H1 (cell line): Measurements from ENCODE around the gene LMAN1.

ENCODE experiments used
- CHD2 ChIP-seq: IDR thresholded peaks from 2 replicates; pipeline ENCODE4 v1.6.1; 2012; ENCODE audit warnings: low read length, improper control_type of control experiment
- EZH2 ChIP-seq: fragments of 200-600 bp; sonication (generic); IDR thresholded peaks from 2 replicates; pipeline ENCODE4 v1.7.1; 2012; ENCODE audit warnings: low read depth, mild to moderate bottlenecking, moderate library complexity, low read length, inconsistent platforms; ENCODE audit not compliant: severe bottlenecking
- KDM1A ChIP-seq: fragments of 200-600, 300-600 bp; sonication (generic); IDR thresholded peaks from 2 replicates; pipeline ENCODE4 v1.7.1; 2016; ENCODE audit warnings: mild to moderate bottlenecking, low read length, borderline replicate concordance
- POLR2A ChIP-seq, 2 experiments: IDR thresholded peaks; 1 replicate in 1 of 2; 2 replicates in 1 of 2; pipeline ENCODE4 v1.6.1; 2011; ENCODE audit warnings: low read depth in 2 of 2, low read length in 2 of 2, mild to moderate bottlenecking in 2 of 2; ENCODE audit errors: control extremely low read depth in 1 of 2
- SP1 ChIP-seq: IDR thresholded peaks from 2 replicates; pipeline ENCODE4 v1.6.1; 2011; ENCODE audit warnings: low read depth, low read length
- TF ChIP-seq, protein P1 (sequence below), 3 experiments: IDR thresholded peaks; 1 replicate in 2 of 3; 2 replicates in 1 of 3; pipeline versions ENCODE4 v1.5.1 to v1.6.1; 2011; ENCODE audit warnings: low read length in 3 of 3, mild to moderate bottlenecking in 3 of 3, inconsistent platforms in 2 of 3, low read depth in 1 of 3, moderate library complexity in 1 of 3; ENCODE audit not compliant: insufficient read depth in 1 of 3; ENCODE audit errors: control extremely low read depth in 1 of 3

DNA sequence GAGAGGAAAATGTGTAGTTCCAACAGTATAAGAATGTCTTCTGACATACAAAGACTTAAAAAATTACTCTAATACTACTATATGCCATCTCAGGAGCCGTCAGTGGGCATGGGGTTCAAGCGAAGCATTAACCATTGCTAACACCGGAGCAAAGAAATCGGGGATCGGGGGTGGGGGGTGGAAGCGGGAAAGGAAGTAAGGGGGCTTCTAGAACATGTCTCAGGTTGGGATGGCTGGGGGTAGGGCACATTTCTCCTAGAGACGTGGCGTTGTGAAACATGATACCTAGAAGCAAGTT lies 702 bp downstream of the LMAN1 start:
- TF ChIP-seq CHD2 (no peak), POLR2A (IDR thresholded peaks at IDR 0.05; ENCODE audit: control extremely low read depth in 1 of 2, low read depth in 2 of 2, low read length in 2 of 2) (no peak), EZH2 (no peak), SP1 (no peak), KDM1A (no peak)
- TF ChIP-seq, protein P1, sequence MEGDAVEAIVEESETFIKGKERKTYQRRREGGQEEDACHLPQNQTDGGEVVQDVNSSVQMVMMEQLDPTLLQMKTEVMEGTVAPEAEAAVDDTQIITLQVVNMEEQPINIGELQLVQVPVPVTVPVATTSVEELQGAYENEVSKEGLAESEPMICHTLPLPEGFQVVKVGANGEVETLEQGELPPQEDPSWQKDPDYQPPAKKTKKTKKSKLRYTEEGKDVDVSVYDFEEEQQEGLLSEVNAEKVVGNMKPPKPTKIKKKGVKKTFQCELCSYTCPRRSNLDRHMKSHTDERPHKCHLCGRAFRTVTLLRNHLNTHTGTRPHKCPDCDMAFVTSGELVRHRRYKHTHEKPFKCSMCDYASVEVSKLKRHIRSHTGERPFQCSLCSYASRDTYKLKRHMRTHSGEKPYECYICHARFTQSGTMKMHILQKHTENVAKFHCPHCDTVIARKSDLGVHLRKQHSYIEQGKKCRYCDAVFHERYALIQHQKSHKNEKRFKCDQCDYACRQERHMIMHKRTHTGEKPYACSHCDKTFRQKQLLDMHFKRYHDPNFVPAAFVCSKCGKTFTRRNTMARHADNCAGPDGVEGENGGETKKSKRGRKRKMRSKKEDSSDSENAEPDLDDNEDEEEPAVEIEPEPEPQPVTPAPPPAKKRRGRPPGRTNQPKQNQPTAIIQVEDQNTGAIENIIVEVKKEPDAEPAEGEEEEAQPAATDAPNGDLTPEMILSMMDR (IDR thresholded peaks at IDR 0.05; ENCODE audit: control extremely low read depth in 1 of 3, insufficient read depth in 1 of 3, low read depth in 1 of 3, low read length in 3 of 3), result no peak
